Prostate gland (tissue), 2 donors: Measurements from ENCODE around the gene TCERG1L.

ENCODE experiments used
- CTCF ChIP-seq, 4 experiments: fragments of 200-600 bp in 2 of 4; fragments of 450-650 bp in 2 of 4; sonication (generic) in 2 of 4; IDR thresholded peaks; 1 replicate in 3 of 4; 2 replicates in 1 of 4; pipeline ENCODE4 v1.5.1; 2016 to 2019; ENCODE audit warnings: antibody characterized with exemption in 4 of 4, mild to moderate bottlenecking in 2 of 4, moderate library complexity in 2 of 4
- POLR2A ChIP-seq: fragments of 450-650 bp; IDR thresholded peaks from one replicate; pipeline ENCODE4 v1.6.1; 2016; ENCODE audit warnings: antibody characterized with exemption, mild to moderate bottlenecking
- POLR2AphosphoS5 ChIP-seq: sonication (generic); formaldehyde crosslinking; IDR thresholded peaks from one replicate; pipeline ENCODE4 v1.6.1; 2017; ENCODE audit warnings: antibody characterized with exemption

- no peak for TF ChIP-seq CTCF (IDR thresholded peaks at IDR 0.05)
- TF ChIP-seq POLR2AphosphoS5: no peak
- no peak for TF ChIP-seq POLR2A
Observed at GRCh38 chr10:131244836-131245235, 66.7 kb downstream of the TCERG1L start.
